Ishikawa (cell line): Measurements from ENCODE around the gene TMEM205.

Experiments
- CREB1 ChIP-seq: IDR thresholded peaks from 2 replicates; pipeline ENCODE4 v1.6.1; 2012; ENCODE audit warnings: low read depth
- MAX ChIP-seq: IDR thresholded peaks from 2 replicates; pipeline ENCODE4 v1.6.1; 2012
- YY1 ChIP-seq: IDR thresholded peaks from 2 replicates; pipeline ENCODE4 v1.6.1; 2012; ENCODE audit warnings: low read depth

- no peak for TF ChIP-seq YY1
- no peak for TF ChIP-seq MAX
- TF ChIP-seq CREB1: no peak
Observed at GRCh38 chr19:11325544-11325943, 20.5 kb downstream of the TMEM205 start.
